OCI-M2 (cell line): ENCODE data around the gene DCX.
"Not testable (repeated sequence)": the region's sequence is repeated elsewhere in the genome, so short reads cannot be mapped to it uniquely, and the experiment has no call there.

Source experiments
- DNase-seq: peaks from one replicate; lab custom pipeline; 2025; ENCODE audit not compliant: unreplicated experiment; lab: John Stamatoyannopoulos, UW

DCX gene

DNA sequence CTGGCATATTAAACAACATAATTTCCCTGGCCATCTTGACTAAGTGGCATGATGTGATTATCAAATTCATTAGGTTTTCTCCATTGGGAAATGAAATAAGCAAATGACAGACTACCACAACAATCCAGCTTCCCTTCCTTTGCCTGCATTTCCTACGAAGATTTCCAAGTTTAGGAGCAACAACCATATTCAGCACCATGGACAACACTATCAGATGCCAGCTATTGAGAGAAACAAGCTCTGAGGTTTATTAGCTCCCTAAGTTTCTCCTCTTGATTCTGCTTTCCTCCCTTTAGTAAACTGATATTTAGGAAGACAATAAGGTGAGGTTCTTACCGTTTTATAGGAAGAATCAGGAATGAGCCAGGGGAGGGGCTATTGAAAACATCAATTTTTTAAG lies 36.2 kb downstream of the DCX start:
- no peak for DNase-seq

DNA sequence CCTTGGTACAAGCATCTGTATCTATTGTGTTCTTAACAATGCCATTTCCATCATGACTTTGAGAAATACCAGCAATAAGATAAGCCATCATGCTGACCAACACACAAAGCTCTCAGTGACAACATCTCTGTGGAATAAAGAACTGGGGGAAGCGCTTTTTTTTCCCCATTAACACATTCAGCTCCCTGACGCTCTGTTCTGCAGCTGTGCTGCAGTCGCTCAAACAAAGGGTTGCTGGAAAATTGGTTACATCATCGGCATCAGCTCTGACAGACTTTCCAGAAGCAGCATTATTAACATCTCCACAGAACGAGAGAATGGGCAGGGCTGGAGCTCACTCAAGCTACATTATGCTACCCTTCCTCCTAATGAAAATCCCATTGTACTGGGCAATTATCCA lies 39.9 kb downstream of the DCX start:
- DNase-seq: no peak

DNA sequence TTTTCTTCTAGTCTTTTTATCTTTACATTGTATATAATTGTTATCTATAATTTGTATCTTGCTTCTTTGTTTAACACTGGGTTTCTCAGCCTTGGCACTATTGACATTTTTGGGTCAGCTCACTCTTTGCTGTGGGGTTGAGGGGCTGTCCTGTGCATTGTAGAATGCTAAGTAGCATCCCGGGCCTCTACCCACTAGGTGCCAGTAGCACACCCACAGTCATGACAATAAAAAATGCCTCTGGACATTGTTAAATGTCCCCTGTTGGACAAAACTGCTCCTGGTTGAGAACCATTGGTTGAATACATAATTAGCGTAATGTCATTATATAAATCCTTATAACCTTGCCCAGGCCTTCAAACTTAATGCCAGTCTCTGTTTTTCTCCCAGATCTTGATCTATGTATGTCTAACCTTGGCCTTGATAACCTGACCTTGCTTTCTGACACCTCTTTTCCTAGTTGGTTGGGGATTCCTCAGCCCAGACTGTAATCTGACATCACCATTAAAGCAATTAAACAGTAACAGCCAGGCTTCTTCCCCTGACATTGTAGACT lies 46.1 kb downstream of the DCX start:
- DNase-seq: no peak

DNA sequence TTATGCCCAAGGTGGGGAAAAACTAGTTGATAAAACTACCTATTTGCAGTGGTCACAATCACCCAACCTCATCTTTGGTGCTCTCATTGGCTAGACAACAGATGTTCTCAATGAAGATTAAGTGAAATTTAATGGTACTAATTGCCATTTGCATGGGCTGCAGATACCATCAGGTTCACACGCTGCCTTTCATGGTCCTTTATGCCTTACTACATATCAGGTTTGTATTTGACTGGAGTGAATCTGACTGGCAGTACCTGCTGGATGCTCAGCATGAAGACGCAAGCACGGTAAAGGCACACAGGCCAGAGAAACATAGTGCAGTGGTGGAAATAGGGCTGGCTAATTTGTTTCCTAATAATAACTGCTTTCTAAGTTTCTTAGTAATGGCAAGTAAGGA lies 48.3 kb downstream of the DCX start:
- DNase-seq: no peak

DNA sequence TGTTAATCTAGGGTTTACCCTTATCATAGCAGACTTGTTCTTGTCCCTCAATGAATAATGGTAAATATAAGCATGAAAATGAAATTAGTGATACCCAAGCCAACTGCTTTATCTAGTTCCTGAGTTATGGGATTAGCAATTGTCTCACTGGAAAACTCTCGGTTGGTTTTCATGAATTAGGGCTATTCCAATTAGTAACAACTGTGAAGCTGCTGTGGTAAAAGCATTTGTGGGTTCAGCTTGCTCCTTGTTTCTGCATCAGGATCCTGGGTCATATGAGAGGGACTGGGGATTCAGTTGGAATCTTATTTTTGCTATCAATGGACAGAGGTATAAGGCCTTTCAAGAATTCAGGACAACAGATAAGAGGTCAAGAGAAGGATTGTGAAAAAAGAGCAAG lies 50.2 kb downstream of the DCX start:
- no peak for DNase-seq

DNA sequence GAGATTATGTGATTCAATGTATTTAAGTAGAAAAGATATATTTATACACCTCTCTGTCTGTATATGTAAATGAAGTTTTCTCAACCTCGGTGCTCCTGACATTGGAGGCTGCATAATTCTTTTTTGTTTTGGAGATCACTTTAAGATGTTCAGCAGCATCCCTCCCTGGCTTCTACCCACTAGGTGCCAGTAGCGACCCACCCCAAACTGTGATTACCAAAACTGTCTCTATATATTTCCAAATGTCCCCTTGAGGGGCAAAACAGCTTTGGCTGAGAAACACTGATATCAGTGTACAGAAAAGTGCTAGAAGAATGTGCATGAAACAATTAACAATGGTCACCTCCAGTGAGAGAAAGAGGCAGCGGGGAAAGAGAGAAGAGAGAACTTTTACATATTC lies 51.2 kb downstream of the DCX start:
- no peak for DNase-seq

DNA sequence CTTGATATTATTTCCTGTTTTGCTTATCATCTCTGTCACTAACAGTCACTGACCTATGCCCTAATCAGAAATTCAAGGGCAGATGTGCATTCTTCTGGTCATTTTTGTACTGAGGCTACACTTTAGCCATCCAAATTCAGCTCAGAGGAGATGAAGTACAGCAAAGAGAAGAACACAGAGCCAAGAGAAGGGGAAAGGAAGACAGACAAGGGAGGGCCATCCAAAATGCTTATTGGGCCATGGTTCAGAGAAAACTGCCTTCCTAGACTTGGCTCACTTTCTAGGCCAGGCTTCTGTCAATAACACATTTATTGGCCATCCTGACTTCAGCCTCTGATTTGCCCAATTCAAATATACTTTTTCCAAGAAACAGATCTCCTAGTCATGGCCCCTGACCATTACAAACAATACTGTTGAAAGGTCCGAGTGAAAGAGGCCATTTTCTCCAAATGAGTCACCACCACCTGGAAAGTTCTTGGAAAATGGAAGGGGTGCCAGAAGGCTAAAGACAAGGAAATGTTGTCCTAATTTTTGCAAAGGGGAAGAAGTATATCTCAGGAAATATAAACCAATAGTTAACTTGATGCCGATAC lies 56.4 kb downstream of the DCX start:
- no peak for DNase-seq

DNA sequence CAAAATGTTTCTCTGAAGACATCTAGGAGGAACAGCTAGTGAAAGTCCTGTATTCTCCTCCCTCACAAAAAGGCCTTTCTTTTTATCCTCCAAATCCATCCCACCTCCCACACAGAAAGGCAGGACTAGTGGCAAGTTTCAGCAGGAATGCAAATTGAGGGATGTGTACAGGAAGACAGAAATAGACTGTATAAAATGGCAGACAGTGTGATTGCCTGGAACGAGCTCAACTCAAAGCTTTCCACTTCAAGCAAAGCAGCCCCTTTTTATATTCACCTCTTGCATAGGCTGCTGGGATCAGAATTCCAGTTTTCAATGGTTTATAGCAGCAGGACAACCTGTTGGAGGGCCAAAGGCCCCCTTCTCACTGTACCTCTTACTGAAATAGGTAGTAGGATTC lies 57.5 kb downstream of the DCX start:
- DNase-seq: no peak

DNA sequence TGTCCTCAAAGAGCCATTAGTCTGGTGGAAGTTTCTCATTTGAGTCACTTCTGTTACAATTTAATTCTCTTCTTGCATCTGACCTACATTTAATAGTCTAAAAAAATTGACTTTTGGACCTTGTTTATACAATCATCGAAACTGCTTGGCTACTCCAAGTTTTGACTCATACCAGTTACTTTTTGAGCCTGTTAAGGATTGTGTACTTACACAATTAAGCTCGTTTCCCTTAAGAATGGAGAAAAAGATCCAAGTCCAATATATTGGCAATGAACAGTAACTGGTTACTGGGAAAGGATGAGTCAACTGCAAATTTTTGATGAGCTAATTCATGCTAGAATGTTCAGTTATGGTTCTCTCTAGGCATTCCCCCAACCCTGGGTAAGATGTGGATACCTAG lies 58.2 kb downstream of the DCX start:
- DNase-seq: no peak

DNA sequence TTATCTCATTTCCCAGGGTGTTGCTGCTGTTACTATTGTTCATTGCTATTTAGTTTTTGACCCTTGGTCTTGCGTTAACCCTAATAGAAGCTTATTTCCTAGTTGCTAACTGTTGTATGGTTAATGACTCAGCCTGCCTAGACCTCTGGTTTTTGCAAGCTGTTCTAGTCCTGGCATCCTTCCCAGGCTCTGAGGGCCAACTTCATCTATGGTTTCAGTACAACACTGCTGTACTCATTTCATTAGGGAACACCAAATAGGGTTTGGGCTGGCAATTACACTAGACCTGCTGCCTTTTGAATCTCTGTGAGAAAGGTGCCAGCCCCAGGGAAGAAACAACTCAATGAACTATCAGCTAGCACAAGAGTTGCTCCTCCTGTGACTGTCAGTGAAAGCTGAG lies 59.6 kb downstream of the DCX start:
- DNase-seq: no peak

DNA sequence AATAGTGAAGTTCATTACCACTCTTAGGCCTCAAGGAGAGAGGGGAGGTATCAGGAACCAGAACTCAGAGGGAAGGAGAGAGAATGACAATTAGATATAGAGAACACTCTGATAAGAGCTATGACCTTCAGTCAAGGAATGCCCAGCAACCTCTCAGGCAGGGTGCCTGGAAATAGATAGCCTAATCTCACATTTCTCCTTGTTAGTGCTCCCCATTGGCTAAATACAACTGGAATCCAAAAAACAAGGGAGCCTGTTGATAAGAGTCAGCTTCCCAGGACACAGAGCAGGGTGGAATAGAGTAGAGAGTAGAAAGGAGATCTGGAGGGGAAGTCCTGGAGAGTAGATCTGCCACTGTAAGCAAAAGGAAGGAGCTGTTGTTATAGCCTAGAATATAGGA lies 62.1 kb downstream of the DCX start:
- no peak for DNase-seq

DNA sequence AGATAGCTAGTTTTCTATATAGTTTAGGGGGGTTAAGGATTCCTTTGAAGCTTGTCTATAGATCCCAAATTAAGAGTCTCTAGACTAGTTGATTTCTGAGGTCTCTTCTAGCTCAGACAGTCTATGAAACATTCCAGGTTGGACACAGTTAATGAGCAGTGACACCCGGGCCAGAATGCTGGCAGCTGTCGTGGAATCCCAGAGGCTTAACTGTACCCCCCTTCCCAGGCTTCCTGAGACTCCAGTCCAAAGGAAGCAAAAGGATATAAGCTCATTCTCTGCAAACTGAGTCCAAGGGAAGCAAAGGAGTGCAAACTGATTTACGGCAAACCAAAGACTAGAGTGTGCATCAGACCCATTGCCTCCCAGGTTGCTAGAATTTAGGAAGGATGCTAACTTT lies 62.9 kb downstream of the DCX start:
- no peak for DNase-seq

DNA sequence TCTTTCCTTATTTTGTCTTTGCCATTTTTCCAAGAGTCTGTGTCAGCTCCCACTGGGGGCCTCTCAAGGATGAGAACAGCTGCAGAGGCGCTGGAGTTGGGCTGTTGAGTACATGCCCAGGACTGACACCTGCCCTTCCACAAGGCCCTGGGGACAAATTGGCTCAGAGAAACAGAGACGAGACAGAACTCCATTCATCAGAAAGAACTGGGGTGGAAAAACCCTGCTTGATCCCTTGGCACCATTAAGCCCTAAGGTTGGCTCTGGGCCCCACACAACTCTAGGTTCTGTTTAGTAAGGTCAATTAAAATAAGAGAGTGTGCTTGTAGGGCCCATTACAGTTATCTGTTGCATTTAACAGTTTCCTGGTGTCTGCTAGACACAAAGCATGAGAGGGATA lies 63.6 kb downstream of the DCX start:
- DNase-seq: no peak

DNA sequence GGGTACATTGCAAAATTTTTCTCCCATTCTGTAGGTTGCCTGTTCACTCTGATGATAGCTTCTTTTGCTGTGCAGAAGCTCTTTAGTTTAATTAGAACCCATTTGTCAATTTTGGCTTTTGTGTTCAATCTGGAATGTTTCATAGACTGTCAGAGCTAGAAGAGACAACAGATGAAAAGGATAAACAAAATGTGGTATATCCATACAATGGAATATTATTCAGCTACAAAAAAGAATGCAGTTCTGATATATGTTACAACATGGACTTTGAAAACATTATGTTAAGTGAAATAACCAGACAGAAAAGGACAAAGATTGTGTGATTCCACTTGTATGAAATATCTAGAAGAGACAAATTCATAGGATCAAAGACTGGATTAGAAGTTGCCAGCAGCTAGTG lies 65.8 kb downstream of the DCX start:
- not testable (repeated sequence) for DNase-seq

DNA sequence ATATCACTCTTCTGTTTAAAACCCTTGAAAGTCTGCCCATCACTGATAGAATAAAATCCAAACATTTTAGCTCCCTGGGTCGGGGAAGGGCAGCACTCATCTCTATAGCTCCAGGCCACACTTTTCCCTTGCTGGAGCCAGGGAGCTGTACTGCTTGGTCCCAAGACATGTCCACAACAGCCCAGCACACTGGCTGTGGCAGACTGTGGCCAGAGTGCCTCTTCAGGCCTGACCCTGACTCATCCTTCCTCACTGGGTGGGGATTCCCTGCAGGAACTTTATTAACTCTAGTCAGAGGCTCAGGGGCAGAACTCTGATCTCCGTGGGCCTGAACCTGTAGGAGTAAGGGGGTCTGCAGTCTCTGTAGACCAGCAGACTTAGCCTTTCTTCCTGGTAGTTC lies 71.9 kb downstream of the DCX start:
- no peak for DNase-seq

DNA sequence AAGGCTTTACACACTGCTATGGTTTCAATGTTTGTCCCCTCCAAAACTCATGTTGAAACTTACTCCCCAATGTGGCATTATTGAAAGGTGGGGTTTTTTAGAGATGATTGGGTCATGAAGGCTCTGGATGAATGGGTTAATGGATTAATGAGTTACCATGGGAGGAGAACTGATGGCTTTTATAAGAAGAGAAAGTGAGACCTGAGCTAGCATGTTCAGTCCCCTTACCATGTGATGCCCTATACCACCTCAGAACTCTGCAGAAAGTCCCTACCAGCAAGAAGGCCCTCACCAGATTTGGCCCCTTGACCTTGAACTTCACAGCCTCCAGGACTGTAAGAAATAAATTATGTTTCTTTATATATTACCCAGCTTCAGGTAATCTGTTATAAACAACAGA lies 72.8 kb downstream of the DCX start:
- DNase-seq: no peak

DNA sequence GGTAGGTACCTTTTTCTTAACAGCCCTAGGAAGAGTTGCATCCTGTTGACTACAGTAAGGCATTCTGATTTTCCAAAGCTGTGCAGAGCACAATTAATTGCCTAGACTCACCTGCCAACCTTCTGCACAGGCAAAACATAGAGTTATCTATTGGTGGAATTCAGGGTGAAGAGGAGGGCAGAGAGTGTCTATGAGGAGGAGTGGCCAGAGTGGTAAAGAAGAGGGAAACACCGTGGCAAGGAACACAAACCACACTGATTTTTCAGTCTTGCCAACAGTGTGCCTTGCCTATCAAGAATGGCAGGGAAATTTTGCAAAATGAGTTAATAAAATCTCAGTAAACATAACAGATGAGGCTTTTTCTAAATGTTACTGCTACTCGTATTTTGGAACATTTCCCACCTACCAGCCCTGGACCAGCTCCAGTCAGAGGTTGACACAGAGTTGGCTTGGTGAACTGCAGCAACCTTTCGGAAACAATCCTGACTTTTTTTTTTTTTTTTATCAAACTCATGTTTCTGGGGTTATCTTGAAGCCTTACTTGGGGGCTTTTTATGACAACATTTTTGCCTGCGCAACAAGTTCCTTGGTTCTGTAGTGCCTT lies 73.8 kb downstream of the DCX start:
- DNase-seq: no peak

DNA sequence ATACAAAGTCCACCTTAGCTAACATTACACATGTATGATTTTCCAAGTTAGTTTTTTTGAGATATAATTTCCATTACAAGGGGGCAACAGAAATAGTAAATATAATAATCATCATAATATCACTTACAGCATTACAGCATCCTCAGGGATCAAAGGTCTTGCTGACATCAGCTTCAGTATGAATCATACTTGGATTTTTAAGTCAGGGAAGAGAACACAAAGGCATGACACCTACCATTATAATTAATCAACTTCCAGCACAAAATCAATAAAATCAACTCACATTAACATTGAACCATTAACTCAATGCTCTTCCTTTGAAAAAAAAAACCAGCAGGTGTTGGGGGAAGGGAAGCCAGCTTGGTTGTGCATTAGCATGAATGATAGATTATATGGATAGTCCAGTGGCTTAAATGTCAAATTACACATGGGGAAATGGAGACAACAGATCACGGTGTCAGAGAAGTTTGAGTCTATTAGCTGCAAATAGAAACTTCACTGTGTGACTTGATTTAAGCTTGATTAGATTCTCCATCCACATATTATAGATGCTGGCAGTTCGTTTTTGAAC lies 74.8 kb downstream of the DCX start:
- DNase-seq: no peak

DNA sequence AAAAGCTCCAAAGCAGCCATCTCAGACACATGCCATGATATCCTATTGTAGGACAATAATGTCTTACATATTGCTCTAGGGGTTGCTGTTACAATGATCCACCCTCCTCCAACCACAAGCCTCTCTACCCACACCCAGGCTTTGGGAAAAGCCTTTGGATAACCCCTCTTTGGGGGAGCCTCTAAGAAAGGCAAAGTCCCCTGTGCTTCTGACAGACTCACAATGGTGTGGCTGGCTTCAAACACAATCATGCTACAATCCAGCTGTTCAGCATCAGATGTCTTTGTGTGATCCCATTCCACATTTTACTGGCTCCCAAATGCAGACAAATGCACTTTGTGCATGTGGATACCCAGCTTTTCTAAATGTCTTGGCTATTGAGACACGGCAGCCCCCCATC lies 75.9 kb downstream of the DCX start:
- DNase-seq: no peak

DNA sequence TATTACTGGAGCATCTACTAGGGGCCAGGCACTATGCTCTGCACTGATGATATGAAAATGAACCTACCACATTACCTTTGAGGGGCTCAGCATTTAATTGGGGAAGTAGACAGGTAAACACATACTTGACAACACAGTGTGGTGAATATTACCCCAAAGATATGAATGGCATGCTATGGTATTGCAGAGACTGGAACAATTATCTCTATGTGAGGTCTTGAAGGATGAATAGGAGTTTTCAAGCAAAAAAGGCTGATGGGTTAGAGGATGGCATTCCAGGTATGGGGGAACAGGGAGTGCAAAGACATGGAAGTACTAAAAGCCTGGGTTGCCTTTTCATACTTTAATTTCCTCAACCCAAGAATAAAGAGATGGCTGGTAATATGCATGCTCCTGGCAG lies 82.6 kb downstream of the DCX start:
- DNase-seq: no peak

DNA sequence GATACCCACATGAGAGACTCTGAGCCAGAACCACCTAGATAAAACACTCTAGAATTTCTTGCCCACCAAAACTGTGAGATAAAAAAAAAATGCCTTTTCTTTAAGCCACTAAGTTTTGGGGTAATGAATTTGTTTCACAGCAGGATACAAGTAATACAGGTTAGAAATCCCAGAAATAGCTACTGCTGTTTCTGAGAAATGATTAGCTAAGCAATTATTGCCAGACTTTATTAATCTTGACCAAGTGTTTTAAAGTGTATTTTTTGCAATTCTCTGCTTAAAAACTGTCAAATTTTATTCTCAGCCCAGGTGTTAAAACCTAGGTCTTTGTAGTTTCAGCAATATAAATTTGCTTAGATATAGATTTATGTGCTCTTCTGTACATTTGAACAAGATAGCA lies 83.1 kb downstream of the DCX start:
- DNase-seq: no peak

DNA sequence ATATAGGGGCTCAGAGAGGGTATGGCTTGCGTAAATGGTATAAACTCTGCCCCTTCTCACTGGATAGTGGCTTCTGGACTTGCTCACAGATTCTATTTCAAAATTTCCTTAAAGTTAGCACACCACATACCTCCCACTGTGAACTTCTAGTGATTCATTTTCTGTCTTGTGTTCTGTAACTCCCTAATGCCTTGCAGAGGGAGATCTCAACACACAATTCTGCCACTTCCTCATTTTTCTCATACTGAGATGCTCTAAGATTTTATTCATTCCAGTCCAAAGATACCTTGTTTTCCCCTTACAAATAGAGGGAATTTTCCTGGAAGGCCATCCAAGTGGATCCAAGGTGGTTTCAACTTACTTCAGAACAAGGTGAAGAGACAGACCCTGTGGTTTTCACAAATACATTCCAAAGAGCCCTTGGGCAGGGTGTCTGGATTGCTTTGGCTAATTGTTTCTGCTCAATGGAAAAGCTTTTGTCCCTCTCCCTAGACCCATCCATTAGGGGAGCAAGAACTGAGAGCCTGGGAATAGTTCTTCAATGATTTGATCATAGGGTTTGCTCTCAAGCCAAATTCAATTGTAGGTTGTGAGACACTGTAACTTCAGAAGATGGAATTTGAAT lies 89.6 kb downstream of the DCX start:
- no peak for DNase-seq
